HG03460 (cell line): ENCODE results near the gene SLIT3.
A peak's percentile ranks its signal among the peaks of the same experiment; 100 is the strongest.

Source experiments
- ATAC-seq: cut with Tn5 transposase; IDR thresholded peaks from one replicate; pipeline ENCODE4 v1.9.1; 2021; ENCODE audit not compliant: unreplicated experiment

Gene SLIT3

DNA sequence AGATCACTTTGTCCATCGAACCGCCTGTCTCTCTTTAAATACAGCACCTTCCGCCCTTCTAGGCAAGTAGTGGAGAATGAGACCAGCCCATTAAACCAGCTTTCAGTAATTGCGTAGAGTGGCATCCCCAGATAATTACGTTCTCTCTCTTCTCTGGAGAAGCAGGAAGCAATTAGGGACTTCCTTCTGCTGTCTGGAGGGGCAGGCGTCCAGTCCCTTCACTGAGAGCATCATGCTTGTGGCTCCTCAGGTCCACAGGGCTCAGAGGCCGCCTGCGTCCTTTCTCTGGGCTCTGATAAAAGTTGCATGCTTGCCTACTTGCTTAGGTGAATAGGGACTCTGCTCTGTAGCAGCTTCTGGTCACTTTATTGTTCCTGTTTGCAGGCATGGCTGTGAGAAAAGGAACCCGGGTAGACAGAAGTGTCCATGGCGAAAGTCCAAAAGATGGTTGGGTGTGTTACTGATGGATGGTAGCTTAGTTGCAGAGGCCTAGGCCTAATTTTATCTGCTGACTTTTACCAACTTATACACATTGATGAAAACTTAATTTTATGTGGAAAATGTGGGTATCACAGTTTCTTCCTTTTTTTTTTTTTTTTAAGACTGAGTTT is 422.7 kb downstream of the SLIT3 start:
- ATAC-seq, result no peak

DNA sequence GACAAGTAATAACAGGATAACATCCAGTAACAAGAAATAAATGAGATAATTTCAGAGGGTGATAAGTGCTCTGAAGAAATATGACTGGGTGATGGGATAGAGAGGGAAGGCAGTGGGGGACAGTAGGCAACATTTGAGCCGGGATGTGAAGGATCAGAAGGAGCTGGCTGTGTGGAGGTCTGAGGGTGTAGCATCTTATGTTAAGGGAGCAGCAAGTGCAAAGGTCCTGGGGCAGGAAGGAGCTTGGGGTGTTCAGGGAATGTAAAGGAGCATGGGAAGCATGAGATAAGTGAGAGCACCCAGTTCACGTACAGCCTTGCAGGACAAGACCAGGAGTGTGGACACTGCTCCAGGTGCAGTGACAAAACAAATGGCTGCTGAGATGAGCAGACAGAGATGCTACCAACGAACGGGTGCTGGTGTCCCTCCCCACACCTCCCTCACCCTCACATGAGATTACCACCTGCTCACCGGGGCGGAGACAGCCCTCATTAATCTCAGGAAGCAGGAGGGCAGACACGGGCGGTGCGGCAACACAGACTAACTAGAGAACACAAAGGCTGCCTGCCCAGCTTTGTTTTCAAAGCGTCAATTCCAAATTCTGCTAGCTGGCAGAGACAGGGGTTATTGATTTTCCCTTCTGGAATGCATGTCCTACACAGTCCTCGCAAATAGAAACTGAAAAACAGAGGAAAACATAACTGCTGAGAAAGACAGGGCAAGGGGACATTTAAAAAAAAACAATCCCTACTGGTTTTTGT is 423.6 kb downstream of the SLIT3 start:
- no peak for ATAC-seq

DNA sequence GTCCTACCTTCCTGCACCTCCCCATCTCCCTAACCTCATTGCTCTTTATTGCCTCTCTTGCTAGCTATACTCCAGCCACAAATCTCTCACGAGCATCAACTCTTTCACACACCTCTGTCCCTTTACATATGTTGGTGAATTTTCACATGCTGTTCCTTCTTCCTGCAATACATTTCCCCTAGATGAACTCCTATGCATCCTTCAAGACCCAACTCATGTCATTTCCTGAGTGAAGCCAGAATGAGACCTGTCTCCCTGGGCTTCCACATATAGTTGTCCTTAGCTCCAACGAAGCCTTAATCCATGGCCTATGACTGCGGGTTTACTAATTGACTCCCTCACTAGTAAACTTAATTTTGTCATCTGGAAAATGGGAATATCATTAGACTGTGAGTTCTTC is 424.5 kb downstream of the SLIT3 start:
- no peak for ATAC-seq

DNA sequence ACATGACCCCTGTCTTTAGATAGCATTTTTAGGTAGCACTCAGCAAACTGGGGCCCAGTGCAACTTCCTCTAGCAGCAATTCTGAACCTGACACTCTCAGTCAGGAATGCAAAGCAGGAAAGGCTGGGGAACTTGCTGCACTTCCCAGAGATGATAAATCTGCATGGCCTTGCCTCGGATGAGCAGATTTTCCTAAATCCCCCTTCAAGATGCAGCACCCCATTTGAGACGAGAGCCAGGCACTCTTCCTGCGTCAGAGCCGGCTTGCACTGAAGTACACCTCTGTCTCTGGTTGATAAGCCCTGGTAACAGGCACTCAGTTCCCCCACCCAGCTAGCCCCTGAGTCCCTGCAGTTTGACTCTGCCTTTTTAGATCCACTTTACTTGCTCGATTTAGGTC is 425.1 kb downstream of the SLIT3 start:
- no peak for ATAC-seq

DNA sequence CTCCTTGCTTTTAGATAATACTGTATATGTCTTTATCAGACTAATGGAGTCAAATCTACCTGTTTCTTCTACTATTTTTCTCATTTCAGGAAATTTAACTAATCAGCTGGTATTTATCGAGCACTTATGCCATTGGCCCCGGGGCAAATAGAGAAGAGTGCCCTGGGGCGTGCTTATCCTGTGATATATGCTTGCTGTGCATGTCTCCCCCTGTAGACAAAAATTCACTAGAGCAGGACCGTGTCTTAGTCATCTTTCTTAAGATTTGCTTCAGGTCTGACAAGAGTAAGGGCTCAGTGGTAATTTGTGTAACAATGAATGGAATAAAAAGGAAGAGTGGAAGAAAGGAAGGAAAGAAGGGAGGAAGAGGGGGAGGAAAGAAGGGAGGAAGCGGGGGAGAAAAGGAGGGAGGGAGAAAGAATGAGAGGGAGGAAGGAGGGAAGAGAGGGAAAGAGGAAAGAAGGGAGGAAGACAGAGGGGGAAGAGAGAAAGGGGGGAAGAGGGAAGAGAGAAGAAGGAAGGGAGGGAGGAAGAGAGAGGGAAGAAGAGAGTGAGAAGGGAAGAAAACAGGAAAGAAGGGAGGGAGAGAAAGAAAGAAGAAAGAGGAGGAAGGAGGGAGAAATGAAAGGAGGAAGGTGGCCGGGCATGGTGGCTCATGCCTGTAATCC is 426.1 kb downstream of the SLIT3 start:
- ATAC-seq, result no peak

DNA sequence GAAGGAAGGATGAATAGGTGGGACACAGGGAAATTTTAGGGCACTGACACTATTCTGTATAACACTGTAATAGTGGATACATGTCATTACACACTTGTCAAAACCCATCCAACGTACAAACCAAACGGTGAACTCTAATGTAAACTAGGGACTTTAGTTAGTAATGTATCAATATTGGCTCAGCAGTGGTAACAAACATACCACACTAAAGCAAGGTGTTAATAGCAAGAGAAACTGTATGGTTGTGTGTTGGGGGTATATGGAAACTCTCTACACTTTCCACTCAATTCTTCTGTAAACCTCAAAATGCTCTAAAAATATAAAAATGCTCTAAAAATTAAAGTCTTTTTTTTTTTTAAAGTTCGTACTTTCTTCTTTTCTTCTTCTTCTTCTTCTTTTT is 428.7 kb downstream of the SLIT3 start:
- ATAC-seq, result no peak

DNA sequence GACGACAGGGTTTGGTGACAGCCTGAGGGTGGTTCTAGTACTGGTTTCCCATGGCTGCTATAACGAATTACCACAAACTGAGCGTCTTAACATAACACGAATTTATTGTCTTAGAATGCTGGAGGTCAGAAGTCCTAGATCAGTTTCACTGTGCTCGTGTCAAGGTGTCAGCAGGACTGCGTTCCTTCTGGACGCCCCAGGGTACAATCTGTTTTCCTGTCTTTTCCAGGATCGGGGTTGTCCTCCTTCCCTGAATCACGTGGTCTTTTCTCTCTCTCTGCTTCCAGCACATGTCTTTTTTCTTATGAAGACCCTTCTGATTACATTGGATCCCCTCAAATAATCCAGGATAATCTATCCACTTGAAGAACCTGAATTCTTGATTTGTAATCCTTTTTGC is 430.0 kb downstream of the SLIT3 start:
- ATAC-seq, result no peak

DNA sequence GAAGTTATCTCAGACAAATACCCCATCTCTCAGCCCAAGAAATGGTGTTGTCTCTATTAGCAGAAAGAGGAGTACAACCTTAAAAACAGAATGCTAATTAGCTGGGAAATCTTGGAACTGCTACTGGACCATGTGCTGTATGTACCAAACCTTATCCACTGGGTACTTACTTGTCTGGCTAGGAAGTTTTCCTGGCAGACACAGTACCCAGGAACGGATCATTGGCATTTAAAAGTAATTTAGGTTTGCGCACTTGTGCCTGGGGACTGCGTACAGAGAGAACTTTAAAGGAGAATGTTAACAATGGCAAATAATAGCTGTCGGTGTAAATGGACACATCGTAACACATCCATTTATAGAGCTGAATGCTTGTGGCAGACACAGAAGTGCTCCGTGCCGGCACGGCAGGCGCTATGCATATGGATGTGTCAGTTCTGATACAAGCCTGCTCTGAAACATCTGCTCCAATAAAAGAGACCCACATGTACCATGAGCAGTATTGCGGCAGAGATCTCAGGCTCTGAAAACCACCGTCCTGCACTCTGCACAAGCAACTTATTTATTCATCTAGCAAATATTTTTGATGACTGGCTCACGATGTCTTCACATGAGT is 431.2 kb downstream of the SLIT3 start:
- ATAC-seq, result no peak

DNA sequence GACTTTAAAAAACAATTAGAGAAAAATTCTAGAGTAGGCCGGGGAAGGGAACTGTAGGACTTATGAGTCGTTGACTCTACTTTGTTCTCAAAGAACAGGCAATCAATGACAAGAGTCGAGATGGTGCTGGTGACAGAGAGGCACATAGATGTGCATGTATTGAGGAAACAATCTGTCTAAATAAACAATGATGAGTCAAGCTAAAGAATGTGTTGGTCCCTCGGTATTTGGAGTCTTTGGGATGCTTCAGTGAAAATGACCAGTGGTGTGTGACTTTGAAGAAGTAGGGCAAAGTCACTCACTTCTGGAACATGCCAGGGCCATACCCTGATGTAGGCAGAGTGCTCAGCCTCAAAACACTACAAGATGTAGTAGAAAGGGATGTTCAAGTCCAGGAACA is 433.7 kb downstream of the SLIT3 start:
- ATAC-seq, result no peak

DNA sequence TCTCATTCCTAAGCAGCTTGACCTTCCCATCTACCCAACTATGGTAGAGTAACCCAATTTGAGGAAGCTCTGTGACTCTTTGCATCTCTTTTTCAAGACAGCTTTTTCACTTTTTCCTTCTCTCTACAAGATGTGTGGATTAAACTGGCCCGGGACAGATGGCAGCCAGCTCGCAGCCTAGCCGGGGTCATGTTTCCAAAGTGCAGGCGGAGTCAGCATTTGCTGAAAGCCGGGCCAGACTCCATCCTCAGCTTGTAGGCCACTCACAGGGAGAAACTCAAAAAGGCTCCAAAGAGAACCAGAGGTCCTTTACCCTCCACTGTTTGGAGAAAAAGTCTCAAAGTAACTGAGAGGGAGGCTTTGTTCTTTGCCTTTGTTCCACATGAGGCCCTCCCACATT is 435.0 kb downstream of the SLIT3 start:
- ATAC-seq, result no peak

DNA sequence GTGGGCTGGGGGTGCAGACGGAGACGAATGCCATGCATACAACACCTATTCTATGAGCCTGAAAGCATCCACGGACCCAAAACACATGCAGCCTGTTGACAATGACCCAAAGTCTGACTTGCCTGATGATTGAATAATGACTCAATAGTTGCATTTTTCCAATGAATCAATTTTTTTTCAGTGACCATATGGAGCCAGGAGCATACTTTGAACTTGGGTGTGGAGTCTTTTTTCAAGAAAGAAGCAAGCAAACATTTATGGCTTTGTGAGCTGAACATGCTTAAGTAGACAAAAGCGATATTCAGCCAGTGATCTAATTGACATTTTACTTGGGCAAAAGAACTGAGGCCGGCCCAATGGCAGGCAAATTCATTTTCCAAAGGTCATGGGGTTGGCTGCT is 437.9 kb downstream of the SLIT3 start:
- ATAC-seq, result no peak

DNA sequence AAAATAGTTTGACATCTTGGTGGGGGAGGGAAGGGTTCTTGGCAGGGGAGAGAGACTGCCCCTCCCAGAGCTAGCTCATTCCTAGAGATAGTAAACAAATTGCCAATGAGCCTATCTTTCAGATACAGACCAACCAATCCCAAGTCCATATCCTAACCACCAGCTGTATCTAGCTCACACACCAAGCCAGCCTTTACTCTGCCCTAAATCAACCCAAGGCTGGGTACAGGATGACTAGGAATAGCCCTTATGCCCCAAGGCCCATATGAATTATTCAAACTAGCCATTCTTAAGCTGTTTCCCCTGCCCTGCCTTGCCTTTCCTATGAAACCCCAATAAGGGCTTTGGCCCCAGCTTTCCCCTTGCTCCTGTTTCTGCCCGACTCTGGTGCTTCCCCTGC is 440.4 kb downstream of the SLIT3 start:
- ATAC-seq, result no peak

DNA sequence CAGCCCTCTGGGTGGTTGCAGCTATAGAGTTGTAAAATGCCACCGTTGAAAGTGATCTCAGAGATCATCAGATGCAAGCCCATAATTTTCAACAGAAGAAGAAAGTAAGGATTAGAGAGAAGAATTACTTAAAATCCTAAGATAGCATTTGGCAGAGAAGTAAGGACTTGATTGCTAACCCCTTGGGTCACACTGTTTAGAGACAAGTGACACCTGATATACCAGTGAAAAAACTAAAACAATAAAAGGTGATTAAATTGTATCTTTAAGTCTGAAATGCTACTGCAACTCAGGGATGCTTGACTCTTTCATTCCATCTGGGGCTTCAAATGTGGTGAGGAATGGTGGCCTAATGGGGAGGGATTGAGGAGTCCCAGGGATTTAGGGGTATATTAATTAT is 440.9 kb downstream of the SLIT3 start:
- no peak for ATAC-seq

DNA sequence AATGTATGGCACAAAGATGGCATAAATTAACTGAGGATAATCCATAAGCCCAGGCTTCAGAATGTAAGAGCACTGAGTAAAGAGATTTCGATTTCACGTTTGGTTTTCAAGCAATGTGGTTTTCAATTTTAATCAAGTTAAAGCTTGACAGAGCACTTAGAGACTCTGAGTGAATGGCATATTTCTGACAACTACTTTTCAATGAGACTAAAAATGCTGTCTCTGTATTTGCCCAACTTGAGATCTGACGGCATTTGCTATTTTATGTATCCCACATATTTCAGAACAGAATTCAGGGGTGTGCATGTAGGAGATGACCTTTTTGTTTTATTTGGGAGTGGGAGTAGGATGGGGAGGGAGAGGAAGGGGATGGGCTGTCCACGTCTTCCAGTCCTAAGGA is 441.5 kb downstream of the SLIT3 start:
- ATAC-seq, result no peak

DNA sequence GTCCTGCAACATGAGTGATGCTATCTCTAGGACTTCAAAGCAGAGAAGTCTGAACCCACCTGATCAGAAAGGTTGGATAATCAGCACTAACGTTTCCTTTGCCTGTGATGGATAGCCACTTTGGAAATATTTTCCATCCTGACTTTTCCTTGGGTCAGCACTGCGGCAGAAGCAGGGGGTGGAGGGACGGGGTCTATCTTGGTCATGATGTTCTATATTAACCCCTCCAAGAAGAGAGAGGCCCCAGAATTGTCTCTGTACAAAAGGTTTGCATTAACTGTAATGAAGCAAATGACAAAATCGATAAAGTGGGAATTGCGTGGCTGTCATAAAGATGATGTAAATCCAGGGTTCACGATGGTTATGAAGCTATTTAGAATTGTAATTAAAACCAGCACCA is 441.9 kb downstream of the SLIT3 start:
- no peak for ATAC-seq

DNA sequence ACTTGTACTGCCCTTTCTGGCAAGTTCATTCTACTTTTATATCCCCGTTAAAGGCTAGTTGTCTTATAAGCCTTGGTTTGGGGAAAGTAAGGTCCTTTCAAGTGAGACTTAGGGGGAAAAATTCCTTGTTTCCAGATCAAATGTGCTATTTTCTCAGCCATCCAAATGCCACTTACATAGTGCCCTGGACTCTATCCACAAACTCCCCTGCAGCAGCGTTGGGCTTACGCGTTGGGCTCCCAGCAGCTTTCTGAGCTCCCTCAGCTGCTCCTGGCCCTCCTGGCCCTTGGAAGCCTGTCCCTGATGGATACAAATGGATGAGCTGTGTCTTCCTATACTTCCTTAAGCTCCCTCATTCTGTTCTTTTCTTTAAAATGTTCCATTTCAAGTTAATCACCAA is 442.6 kb downstream of the SLIT3 start:
- no peak for ATAC-seq

DNA sequence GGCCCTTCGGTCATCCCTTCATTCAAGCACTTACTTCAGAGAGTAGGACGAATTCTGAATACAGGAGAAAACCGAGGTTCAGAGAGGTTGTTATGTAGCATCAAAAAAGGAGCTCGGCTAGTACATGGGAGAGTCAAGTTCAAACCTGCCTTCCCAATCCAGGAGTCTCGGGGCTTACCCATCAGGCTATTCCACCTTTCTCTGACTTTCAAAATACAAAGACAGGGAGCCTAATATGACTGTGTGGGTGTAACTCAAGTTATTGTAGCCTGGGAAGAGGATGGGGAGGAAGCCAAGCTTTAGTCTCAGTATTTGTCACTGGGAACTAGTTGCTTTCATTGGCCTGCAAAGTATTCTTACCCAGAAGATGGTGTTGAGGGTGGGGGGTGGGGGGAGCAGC is 447.0 kb downstream of the SLIT3 start:
- ATAC-seq, result no peak

DNA sequence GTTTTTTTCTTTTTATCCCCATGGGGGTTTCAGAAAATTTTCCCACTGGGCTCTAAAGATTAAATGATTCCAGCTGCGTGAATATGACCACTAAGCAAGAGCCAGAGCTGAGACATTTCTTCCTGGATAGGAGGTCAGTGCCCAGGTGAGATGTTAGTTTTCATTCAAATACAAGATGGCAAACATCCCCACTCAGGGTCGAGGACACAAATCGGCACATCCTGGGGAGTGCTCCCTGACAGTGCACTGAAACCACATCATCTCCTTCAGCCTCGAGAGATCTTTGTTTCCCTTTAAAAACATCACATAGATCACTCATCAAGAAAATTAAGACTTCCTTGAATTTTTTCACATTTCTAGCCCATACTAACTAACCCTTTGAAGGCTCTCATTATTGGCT is 448.6 kb downstream of the SLIT3 start:
- no peak for ATAC-seq

DNA sequence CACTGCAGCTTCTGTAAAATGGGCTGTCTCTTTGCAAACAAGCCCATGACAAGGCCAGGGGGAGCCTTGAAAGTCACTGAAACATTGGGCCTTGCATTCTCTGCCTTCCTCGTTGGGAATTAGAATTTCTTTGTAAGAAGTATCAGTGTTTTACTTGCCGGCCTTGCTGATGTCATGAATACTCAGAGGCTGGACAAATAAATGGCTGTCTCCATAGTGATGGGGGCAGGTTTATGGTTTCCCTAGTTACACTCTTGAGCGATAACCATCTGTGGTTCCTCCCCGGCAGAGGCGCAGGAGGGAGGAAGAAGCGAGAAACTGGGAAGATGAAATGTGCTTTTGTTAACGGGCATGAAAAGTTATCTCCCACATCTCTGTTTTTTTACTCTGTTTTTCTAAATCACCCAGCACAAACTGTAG is 449.0 kb downstream of the SLIT3 start:
- ATAC-seq, result peak; percentile 61

DNA sequence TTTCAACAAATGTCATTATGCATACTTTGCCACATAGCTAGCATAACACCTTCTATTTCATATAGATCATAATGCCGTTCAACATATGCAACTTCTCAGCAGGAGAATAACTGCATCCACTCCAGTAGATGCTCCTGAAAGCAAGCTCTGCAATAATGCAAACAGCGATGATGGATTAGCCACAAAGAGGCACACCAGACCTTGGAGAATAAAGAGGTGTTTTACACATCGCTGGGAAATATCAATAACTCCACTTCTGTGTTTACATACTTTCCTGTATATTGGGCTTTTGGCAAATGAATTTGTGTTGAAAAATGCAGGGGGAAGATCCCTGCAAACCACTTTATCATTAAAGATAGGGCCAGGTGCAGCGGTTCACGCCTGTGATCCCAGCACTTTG is 450.3 kb downstream of the SLIT3 start:
- no peak for ATAC-seq

DNA sequence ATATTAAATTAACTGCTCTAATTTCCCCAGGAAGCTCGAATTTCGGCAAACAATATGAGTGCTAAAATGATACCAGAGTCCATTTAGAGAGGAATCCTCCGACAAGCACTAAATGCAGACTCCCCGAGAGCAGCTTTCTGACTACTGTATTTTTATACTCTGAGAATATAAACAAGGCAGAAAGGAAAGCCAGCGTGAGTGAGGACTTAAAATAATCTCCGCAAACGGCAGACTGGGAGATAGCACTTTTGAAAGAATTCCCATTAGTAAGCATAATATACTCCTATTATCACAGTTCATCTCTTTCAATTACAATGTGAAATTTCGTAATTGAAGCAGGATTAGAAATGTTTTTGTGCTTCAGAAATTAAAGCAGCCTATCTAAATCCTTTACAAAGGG is 452.4 kb downstream of the SLIT3 start:
- ATAC-seq, result no peak

DNA sequence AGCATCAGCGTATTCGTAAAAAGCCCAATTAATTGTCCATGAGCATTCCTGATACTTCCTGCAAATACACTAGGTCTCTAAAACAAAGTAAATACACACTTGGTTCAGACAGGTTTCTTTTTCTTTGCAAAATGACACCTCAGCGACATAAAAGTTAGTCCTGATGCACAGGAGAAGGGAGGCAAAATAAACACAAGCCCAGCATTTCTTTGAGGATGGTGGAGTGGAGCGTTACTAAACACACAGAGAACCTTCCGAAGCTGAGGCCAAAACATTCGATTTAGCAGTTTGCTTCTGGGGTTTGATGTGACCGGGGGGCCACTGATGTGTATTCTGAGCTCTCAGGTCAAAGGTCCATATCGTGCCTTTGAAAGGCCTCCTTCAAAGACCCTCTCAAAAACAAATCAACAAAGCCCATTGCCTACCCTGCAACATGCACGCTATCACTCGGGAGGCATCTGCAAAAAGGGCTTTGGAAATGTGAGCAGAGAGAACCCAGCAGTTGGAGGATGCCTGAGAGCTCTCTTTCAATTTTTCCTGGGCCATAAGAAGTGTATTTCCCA is 453.3 kb downstream of the SLIT3 start:
- ATAC-seq, result no peak
